ENCODE data around the gene ZBTB7C. TPM values are rescaled to one million over a fixed set of nuclear protein-coding genes. Genes with fewer than 3 reads are reported as not detected.

ZBTB7C gene
- total RNA-seq, 2 donors from 2014 or later = not detected

DNA sequence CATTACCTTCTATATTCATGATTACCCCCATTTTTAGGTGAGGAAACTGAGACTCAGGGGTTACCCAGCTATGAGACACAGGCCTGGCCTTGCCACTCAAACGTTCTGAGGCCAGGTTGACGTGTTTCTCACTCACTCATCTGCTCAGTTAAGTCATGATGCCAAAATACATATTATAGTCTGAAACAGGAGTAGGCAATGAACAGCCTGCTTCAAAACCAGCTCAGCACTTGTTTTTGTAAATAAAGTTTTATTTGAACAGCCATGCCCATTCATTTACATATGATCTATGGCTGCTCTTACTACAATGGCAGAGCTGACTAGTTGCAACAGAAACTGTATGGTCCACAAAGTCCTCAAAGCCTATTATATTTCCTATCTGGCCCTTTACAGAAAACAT is 404.6 kb downstream of the ZBTB7C start:
- Mint-ChIP-seq H3K27ac (no peak overlapping the region), H3K36me3 (no peaks in the 10 kb centered on the region), H3K9me3 (no peaks in the 10 kb centered on the region)
- DNase-seq (ENCODE audit: low spot score in 2 of 2) (no peak), ATAC-seq (no peak)

DNA sequence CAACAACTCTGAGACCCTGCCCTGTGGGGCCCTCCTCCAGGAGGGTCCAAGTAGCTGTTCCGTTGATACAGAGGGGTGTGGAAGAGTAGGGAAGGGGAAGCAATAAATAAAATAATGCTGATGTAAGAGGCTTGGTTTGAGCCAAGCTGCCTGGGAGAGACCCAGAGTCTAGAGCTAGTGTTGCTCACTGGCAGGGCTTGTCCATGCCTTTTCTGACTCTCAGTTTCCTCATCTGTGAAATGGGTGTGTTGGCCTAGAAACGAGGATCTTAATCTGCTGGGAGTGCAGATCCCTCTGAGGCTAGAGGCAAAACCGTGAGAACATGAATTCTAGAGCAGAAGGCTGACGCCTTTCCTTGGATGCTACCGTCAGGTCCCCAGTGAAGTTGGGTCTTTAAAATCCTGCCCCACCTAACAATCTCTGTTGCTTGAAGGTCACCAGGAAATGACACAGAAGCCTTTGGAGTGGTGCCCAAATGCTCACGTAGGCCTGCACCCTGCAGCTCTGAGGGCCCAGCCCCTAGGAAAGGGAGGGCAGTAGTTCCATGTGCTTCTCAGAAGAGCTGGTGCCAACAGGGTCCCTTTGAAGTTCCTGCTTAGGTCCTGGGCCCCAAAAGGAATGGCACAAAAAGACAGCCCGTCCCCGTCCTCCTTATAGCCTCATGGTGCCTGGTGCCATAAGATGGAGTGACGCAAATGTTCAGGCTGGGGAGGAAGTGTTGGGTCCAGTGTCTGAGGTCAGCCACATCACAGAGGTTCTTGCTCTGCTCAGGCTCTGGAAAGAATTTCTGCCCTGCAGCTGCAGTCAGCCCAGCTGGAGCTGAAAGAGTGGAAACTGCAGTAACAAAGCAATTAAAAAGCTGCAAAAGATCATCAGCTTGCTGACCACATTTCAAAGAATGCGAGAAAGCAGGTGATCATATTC is 405.5 kb downstream of the ZBTB7C start:
- ATAC-seq (no peak), DNase-seq (ENCODE audit: low spot score in 2 of 2) (no peak)
- H3K27ac Mint-ChIP-seq = no peak overlapping the region
- H3K36me3 Mint-ChIP-seq = no peaks in the 10 kb centered on the region
- H3K9me3 Mint-ChIP-seq = no peaks in the 10 kb centered on the region

DNA sequence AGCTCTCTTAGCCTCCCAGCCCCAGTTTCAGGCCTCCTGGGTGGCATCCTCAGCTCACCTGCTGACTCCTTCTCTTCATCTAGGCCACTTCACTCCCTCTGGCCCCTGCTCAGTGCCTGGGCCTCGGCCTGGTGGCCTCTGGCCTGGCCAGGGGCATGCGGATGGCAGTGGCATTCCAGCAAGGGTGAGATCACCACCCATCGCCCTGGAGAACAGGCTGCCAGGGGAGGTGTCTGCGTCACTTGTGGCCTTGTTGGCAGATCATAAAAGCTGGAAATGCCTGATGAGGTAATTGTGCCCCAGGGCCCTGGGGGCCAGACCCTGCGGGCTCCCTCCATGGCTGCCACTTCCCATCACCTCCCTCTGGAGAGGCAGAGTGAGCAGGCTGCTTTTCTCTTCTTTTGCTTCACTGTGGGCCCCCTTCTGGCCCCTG is 406.2 kb downstream of the ZBTB7C start:
- no peaks in the 10 kb centered on the region for H3K9me3 Mint-ChIP-seq
- no peak for ATAC-seq

DNA sequence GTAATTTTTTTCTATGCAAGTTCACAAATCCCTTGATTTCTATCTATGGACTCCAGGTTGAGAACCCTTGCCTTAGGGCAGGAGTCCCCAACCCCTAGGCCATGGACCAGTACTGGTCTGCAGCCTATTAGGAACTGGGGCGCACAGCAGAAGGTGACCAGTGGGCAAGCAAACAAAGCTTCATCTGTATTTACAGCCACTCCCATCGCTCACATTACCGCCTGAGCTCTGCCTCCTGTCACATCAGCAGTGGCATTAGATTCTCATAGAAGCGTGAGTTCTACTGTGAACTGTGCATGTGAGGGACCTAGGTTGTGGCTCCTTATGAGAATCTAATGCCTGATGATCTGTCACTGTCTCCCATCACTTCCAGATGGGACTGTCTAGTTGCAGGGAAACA is 408.5 kb downstream of the ZBTB7C start:
- DNase-seq (ENCODE audit: low spot score in 2 of 2) (no peak), ATAC-seq (no peak)
- Mint-ChIP-seq H3K36me3 (no peaks in the 10 kb centered on the region), H3K9me3 (peaks cover 0 to 10% of the 10 kb centered on the region in 2 donors), H3K27ac (no peak overlapping the region)

More for the DNA sequence above, 406.2 kb downstream of the ZBTB7C start:
- Mint-ChIP-seq H3K27ac (no peak overlapping the region), H3K36me3 (no peaks in the 10 kb centered on the region)
- DNase-seq (ENCODE audit: low spot score in 2 of 2) = no peak

DNA sequence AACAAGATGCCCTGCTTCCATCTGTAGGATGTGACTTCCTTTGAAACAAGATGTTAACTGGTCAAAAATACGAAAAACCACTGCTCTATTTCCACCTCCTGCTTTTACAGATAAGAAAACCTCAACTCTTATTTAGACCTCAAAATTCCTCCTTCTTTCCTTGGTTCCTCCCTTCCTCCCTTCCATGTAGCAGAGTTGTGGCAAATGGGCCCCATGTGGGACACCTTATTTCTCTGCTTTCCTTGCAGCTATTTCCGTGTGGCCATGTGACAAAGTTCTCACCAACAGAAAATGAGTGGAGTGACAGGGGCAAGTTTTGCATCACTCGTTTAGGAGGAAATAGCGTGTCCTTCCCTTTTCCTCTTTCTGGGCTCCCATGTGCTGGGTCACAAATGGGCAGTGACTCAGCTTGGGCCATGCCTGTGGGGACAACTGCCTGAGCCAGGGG is 409.4 kb downstream of the ZBTB7C start:
- Mint-ChIP-seq H3K36me3 (no peaks in the 10 kb centered on the region), H3K27ac (no peak overlapping the region), H3K9me3 (peaks cover 0 to 10% of the 10 kb centered on the region in 2 donors)
- ATAC-seq = no peak
- DNase-seq (ENCODE audit: low spot score in 2 of 2) = no peak

DNA sequence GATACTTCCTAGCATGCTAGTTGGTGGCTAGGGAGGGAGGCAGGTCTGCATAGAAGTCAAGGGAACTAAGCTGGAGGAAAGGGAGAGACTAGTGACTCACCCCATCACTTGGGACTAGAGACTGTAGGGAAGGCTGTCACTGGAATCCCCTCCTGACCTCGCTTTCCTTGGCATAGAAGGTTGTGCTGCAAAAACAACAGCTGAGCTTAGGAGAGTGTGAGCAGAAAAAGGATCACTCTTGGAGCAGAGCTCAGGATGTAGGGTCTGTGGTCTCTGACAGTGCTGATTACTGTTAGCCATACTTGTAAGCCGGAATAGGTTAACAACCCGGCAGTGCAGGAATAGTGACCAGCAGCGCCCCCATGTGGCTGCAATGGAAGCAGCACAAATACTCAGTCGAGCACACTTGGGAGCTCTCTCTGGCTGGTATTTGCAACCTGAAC is 411.8 kb downstream of the ZBTB7C start:
- Mint-ChIP-seq H3K36me3 (no peaks in the 10 kb centered on the region), H3K9me3 (peaks cover 0 to 10% of the 10 kb centered on the region in 2 donors), H3K27ac (no peak overlapping the region)
- ATAC-seq (peak in 1 of 2 donors; percentile 56), DNase-seq (ENCODE audit: low spot score in 2 of 2) (peak in 1 of 2 donors; percentile 58)

DNA sequence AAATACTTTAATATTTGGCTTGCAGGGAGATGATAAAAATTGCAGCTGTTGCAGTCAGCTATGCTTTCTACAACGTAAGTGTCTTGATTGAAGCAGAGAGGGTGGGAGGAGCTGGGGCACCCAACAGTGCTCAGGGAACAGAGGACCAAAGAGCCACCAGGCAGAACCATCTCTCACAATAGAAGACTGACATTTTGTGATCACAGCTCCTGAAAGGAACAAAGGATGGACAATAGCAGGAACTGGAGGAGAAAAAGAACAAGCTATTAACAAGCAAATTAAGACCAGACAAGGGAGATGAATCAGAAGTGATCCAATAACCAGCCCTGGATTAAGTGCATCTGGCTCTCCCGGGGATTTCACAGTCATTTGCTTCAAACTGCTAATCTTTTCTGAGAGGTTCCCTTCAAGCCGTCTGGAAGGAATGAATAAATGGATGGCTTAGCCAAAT is 413.1 kb downstream of the ZBTB7C start:
- no peak overlapping the region for H3K27ac Mint-ChIP-seq
- no peak for DNase-seq (ENCODE audit: low spot score in 2 of 2)
- ATAC-seq = no peak
- no peaks in the 10 kb centered on the region for H3K36me3 Mint-ChIP-seq
- peaks cover 0 to 10% of the 10 kb centered on the region in 2 donors for H3K9me3 Mint-ChIP-seq

DNA sequence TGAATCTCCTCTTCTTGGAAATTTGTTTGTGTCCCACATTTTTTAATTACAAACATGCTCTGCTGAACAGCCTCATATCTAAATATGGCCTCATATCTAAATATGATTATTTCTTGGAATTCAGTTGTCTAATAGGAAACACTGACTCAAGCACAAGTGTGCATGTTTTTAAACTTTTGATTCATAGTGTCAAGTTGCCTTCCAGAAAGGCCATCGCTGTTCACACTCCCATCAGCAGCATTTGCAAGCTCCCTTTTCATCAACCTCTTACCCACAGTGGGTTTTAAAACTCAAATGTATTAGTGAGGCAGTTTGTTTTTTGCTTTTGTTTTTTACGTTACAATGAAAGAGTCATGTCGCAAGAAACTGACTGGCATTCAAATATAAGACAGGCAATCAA is 413.5 kb downstream of the ZBTB7C start:
- Mint-ChIP-seq H3K36me3 (no peaks in the 10 kb centered on the region), H3K27ac (no peak overlapping the region), H3K9me3 (peaks cover 0 to 10% of the 10 kb centered on the region in 2 donors)
- no peak for ATAC-seq
- no peak for DNase-seq (ENCODE audit: low spot score in 2 of 2)

DNA sequence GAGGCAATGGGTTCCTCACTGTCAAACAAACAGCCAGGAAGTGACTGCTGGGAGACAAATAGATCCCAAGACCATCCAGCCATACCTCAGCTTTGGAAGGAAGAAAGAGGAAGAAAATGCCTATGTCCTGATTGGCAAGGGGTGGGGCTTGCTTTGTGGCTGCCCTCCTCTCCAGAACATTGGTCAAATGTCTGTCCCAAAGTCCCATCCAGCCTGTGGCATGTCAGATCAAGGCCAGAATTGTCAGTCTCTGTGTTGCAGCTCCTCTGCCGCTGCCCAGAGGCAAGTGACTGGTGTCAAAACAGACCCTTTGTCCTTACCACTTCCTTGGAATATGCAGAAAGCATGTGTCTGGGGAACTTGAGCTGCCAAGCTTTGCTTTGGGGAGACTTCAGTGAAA is 415.8 kb downstream of the ZBTB7C start:
- H3K36me3 Mint-ChIP-seq = no peaks in the 10 kb centered on the region
- H3K9me3 Mint-ChIP-seq = peaks cover 0 to 10% of the 10 kb centered on the region in 2 donors
- H3K27ac Mint-ChIP-seq = no peak overlapping the region
- no peak for DNase-seq (ENCODE audit: low spot score in 2 of 2)
- ATAC-seq = no peak

DNA sequence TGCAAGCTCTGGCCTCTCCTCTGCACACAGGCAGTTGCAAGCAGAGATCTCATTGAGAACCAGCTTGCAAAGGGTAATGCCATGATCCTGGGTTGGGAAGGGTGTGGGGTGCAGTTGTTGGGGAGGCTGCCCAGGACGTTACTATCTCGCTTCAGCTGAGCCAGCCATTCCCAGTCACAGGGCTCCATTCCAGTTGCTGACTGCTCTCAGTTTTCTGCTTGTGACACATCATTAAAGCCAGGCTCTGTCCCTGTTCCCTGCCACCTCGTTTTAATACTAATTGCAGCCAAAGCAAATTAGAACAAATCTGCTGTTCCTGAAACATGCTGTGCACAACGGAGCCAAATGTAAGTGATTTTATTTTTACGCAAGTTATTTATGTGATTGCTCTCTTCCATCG is 416.2 kb downstream of the ZBTB7C start:
- H3K9me3 Mint-ChIP-seq = peaks cover 0 to 10% of the 10 kb centered on the region in 2 donors
- no peak for ATAC-seq
- no peaks in the 10 kb centered on the region for H3K36me3 Mint-ChIP-seq
- H3K27ac Mint-ChIP-seq = no peak overlapping the region
- no peak for DNase-seq (ENCODE audit: low spot score in 2 of 2)

DNA sequence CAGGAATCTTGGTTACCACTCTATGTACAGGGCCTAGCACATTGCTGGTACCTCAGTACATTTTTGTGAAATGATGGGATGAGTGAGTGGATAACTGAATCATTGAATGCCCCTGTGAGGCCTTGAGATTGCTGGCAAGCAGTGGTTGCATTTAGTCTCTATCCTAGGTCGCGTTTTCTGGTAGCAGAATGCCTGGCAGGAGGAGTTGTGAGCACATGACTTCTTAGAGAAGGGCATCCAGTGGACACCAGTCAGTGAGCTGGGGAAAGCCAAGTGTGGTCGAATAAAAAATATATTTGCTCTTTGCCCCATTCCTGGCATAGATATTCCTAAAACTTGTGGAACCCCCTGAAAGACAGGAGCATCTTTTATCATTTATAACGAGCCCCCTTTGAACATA is 416.9 kb downstream of the ZBTB7C start:
- no peak for ATAC-seq
- Mint-ChIP-seq H3K27ac (no peak overlapping the region), H3K9me3 (peaks cover 0 to 5% of the 10 kb centered on the region in 2 donors), H3K36me3 (no peaks in the 10 kb centered on the region)
- no peak for DNase-seq (ENCODE audit: low spot score in 2 of 2)

DNA sequence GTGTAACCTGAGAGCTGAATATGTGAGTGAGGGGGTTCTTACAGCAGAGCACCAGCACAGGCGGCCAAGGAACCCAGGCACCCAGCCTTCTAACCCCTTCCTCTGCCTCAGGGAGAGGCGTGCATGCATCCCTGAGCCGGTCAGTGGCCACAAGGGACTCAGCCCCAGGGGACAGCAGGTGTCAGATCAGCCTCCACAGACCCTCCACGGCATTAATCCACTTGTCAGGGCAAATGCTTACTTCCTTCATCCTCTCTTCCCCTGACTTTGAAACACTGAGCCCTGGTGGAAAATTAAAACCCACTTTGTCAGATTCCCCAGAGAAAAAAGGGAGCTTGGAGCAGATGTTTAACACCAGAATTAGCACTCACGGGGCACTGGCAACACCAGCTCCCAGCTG is 418.2 kb downstream of the ZBTB7C start:
- ATAC-seq = no peak
- H3K27ac Mint-ChIP-seq = no peak overlapping the region
- no peaks in the 10 kb centered on the region for H3K36me3 Mint-ChIP-seq
- no peaks in the 10 kb centered on the region for H3K9me3 Mint-ChIP-seq
- DNase-seq (ENCODE audit: low spot score in 2 of 2) = no peak

DNA sequence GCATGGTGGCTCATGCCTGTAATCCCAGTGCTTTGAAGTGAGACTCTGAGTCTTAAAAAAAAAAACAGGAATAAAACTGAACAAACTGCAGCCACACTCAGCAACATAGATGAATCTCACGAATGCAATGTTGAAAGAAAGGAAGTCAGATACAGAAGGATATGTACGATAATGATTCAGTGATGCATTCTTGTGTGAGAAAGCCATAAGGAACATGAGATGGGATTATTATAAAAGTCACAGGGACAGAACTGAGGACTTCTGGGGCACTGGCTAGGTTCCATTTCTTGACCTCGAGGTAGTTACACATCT is 421.8 kb downstream of the ZBTB7C start:
- no peaks in the 10 kb centered on the region for H3K9me3 Mint-ChIP-seq
- no peak for ATAC-seq

DNA sequence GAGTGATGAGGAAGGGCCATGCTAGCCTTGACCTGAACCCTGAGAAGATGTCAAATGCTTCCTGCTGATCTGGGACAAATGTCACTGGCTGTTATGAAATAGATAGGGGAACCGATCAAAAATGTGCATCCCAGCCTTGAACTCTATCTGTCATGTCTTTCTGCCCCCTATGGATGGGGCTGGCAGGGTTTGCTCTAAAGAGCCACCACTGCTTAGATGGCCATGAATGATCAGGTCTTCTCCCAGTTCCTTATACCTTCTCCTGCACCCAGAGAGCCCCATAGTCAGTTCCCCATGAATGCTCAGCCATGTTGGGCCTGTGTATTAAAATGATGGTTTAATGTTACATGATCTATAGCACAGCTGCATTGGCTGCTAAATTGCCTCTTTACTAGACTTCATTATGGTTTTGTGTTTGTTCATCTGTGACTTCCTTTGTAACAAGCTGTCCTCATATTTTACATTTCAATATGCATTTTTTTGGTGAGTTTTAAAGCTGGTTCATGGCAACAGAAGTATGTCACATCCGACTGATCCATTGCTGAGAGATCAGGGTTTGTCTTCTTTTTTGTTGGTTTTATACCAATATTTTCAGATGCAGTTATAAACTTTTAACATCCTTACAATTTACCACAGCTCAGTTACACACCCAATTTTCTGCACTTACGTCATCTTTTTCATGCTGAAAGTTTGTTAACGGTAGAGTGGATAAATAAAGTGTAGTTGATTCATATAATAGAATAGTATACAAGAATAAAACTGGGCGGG is 422.4 kb downstream of the ZBTB7C start:
- DNase-seq (ENCODE audit: low spot score in 2 of 2) = no peak
- Mint-ChIP-seq H3K36me3 (no peaks in the 10 kb centered on the region), H3K27ac (no peak overlapping the region), H3K9me3 (no peaks in the 10 kb centered on the region)
- no peak for ATAC-seq

More for the DNA sequence above, 421.8 kb downstream of the ZBTB7C start:
- H3K27ac Mint-ChIP-seq = no peak overlapping the region
- no peaks in the 10 kb centered on the region for H3K36me3 Mint-ChIP-seq
- no peak for DNase-seq (ENCODE audit: low spot score in 2 of 2)

DNA sequence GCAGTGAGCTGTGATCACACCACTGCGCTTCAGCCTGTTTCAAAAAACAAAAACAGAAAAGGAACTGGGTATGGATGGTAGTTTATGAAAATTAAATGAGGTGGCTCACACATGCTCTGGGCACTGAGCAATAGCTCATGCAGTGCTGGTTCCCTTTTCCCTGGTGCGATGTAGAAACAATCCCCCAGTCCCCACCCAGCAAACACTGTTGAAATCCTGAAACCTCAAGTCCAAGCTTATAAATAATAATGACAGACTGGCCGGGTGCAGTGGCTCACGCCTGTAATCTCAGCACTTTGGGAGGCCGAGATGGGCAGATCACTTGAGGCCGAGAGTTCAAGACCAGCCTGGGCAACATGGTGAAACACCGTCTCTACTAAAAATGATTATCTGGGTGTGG is 423.3 kb downstream of the ZBTB7C start:
- DNase-seq (ENCODE audit: low spot score in 2 of 2) (no peak), ATAC-seq (no peak)
- no peaks in the 10 kb centered on the region for H3K9me3 Mint-ChIP-seq
- no peaks in the 10 kb centered on the region for H3K36me3 Mint-ChIP-seq
- H3K27ac Mint-ChIP-seq = no peak overlapping the region

DNA sequence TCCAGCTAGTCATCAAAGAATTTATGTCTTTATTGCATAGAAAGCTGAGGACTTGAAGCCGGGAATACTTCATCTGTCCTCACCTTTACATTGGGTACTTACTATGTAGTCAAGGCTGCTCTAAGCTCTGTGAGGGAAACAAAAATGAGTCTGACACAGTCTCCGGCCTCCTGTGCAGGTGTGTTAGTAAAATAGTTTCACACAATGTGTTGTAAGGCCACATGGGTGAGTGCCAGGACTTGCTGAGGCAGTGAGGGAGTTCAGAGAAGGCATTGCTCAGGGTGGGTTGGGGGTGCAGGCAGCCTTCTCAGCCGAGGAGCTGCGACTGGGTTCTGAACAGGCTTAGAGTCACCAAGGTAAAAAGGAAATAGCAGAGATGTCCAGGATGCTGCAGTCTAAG is 424.2 kb downstream of the ZBTB7C start:
- H3K27ac Mint-ChIP-seq = no peak overlapping the region
- ATAC-seq (no peak), DNase-seq (ENCODE audit: low spot score in 2 of 2) (no peak)
- no peaks in the 10 kb centered on the region for H3K36me3 Mint-ChIP-seq
- H3K9me3 Mint-ChIP-seq = no peaks in the 10 kb centered on the region

DNA sequence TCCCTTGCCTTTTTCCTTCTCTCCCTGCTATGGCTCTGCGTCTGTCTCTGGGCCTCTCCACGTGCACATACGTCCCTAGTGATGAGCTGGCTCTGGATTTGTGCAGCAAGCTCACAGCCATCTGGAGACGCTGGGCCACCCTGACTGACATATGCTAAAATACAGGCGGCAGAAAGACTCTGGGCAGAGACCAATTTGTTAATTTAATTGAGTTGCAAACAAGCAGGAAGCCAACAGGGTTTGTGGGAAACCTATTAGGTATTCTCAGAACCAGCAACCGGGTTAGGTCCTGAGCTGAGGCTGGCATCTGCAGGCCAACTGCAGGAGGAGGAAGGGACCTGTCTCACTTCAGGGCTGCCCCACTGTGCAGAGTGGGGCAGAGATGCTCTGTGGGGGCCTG is 425.2 kb downstream of the ZBTB7C start:
- no peak overlapping the region for H3K27ac Mint-ChIP-seq
- no peak for DNase-seq (ENCODE audit: low spot score in 2 of 2)
- H3K36me3 Mint-ChIP-seq = no peaks in the 10 kb centered on the region
- ATAC-seq = no peak
- no peaks in the 10 kb centered on the region for H3K9me3 Mint-ChIP-seq
